Vagina (tissue), 2 donors: ENCODE measurements around the gene BRD3OS. TPM values are rescaled to one million over a fixed set of nuclear protein-coding genes. Genes with fewer than 3 reads are reported as not detected.

Experiments
- DNase-seq, 2 donors: peaks; one replicate each; pipeline ENCODE4 v3.0.0-alpha.2; 2017; ENCODE audit errors: extremely low spot score in 2 of 2
- H3K27ac ChIP-seq: fragments of 200-600 bp; sonication (generic); one replicate; pipeline ENCODE4 v1.5.1; 2019
- H3K27me3 ChIP-seq: fragments of 200-600 bp; sonication (generic); one replicate; pipeline ENCODE4 v1.5.1; 2019
- H3K36me3 ChIP-seq, 2 donors: fragments of 200-600 bp; sonication (generic); one replicate each; pipeline ENCODE4 v1.5.1; 2017 to 2019
- H3K4me1 ChIP-seq: fragments of 200-600 bp; sonication (generic); one replicate; pipeline ENCODE4 v1.5.1; 2019
- H3K4me3 ChIP-seq, 2 donors: fragments of 200-600 bp; sonication (generic); 1 replicate in 1 of 2; 2 replicates in 1 of 2; pipeline ENCODE4 v1.5.1; 2016 to 2019
- H3K9me3 ChIP-seq: fragments of 200-600 bp; sonication (generic); one replicate; pipeline ENCODE4 v1.5.1; 2019
- POLR2A ChIP-seq, 2 donors: fragments of 450-650 bp; IDR thresholded peaks; one replicate each; pipeline ENCODE4 v1.6.1; 2017; ENCODE audit warnings: antibody characterized with exemption in 2 of 2, mild to moderate bottlenecking in 2 of 2, moderate library complexity in 2 of 2
- POLR2AphosphoS5 ChIP-seq, 2 donors: sonication (generic); formaldehyde crosslinking; IDR thresholded peaks; one replicate each; pipeline ENCODE4 v1.9.0; 2017; ENCODE audit warnings: antibody characterized with exemption in 2 of 2, mild to moderate bottlenecking in 2 of 2, low read depth in 1 of 2; ENCODE audit not compliant: insufficient read depth in 1 of 2
- intact Hi-C: fragments of 100-400 bp; cut with DNase I; formaldehyde crosslinking; loops from one replicate; pipeline ENCODE4 v1.15.1; 2023
- total RNA-seq: library from RNA; depleted of rRNA; stranded (reverse); fragments of >200 nt; gene quantifications from one replicate; pipeline ENCODE4 v1.2.3, GENCODE V29; 2016
- TF ChIP-seq, protein P1 (sequence below), 3 experiments: fragments of 450-650 bp in 2 of 3; fragments of 200-600 bp in 1 of 3; sonication (generic) in 1 of 3; IDR thresholded peaks; one replicate each; pipeline ENCODE4 v1.5.1; 2017 to 2019; ENCODE audit warnings: antibody characterized with exemption in 3 of 3, mild to moderate bottlenecking in 2 of 3, moderate library complexity in 2 of 3

BRD3OS gene
- total RNA-seq, 1 donor from 2014 or later: 13.0 TPM

DNA sequence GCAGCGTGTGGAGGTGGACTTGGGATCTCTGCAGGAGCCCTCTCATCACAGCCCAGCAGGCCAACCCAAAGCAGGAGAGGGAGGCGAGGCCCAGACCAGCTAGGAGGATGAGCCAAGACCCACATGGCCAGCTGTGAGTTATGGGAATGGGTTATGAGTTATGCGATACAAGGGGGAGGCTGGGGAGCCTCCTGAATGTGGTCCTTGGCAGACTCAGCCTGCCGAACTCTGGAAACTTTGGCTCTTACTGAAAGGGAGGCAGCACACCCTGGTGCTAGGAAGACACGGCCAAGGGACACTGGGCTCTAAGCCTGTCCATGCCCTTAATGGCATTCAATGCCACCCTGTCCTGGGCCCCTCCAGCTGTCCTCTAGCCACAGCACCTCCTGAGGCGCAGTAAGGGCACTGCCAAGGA lies 25.4 kb upstream of the BRD3OS start:
- H3K27ac ChIP-seq: no peak overlapping the region
- TF ChIP-seq, protein P1, sequence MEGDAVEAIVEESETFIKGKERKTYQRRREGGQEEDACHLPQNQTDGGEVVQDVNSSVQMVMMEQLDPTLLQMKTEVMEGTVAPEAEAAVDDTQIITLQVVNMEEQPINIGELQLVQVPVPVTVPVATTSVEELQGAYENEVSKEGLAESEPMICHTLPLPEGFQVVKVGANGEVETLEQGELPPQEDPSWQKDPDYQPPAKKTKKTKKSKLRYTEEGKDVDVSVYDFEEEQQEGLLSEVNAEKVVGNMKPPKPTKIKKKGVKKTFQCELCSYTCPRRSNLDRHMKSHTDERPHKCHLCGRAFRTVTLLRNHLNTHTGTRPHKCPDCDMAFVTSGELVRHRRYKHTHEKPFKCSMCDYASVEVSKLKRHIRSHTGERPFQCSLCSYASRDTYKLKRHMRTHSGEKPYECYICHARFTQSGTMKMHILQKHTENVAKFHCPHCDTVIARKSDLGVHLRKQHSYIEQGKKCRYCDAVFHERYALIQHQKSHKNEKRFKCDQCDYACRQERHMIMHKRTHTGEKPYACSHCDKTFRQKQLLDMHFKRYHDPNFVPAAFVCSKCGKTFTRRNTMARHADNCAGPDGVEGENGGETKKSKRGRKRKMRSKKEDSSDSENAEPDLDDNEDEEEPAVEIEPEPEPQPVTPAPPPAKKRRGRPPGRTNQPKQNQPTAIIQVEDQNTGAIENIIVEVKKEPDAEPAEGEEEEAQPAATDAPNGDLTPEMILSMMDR (IDR thresholded peaks at IDR 0.05): no peak
- no peak for TF ChIP-seq POLR2A (IDR thresholded peaks at IDR 0.05)
- TF ChIP-seq POLR2AphosphoS5 (IDR thresholded peaks at IDR 0.05; ENCODE audit: insufficient read depth in 1 of 2, low read depth in 1 of 2): no peak
- no peaks in the 10 kb centered on the region for H3K36me3 ChIP-seq
- H3K9me3 ChIP-seq: no peaks in the 10 kb centered on the region
- H3K27me3 ChIP-seq: no peaks in the 10 kb centered on the region
- H3K4me1 ChIP-seq: no peaks in the 10 kb centered on the region
- intact Hi-C loops: no loop called here
- H3K4me3 ChIP-seq: no peak overlapping the region
- no peak for DNase-seq

DNA sequence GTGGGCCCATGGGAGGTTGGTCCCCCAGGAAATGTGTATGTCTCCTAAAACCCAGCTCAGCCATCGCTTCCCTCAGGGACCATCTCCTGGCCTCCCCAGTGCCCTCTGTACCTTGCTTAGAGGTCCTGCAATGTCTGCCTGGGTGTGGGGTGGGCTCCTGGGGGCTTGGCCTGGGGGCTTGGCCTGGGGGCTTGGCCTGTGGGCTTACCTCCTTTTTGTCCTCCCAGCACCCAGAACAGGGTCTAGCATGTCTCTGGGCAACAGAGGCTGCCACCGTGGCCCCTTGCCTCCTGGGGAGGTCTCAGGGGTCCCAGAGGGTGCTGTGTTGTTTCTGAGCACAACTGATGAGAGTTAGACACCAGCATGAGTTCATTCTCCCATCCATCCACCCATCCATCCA lies 22.5 kb upstream of the BRD3OS start:
- Histone ChIP-seq H3K4me3 (no peak overlapping the region), H3K27me3 (no peaks in the 10 kb centered on the region), H3K9me3 (no peaks in the 10 kb centered on the region), H3K27ac (no peak overlapping the region), H3K36me3 (no peaks in the 10 kb centered on the region), H3K4me1 (no peaks in the 10 kb centered on the region)
- no peak for TF ChIP-seq POLR2AphosphoS5 (IDR thresholded peaks at IDR 0.05; ENCODE audit: insufficient read depth in 1 of 2, low read depth in 1 of 2)
- TF ChIP-seq POLR2A (IDR thresholded peaks at IDR 0.05): no peak
- TF ChIP-seq, protein P1 (IDR thresholded peaks at IDR 0.05): no peak
- no peak for DNase-seq
- intact Hi-C loops: no loop called here

DNA sequence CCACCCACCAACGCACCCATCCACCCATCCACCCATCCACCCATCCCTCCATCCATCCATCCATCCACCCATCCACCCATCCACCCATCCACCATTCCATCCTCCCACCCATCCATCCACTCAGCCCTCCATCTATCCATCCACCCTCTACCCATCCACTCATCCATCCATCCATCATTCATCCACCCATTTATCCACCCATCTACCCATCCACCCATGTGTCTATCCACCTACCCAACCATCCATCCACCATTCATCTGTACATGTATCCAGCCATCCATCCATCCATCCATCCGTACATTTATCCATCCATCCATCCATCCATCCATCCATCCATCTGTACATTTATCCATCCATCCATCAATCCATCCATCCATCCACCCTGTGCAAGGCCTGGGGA lies 22.0 kb upstream of the BRD3OS start:
- Histone ChIP-seq H3K9me3 (no peaks in the 10 kb centered on the region), H3K27me3 (no peaks in the 10 kb centered on the region), H3K36me3 (no peaks in the 10 kb centered on the region), H3K4me1 (no peaks in the 10 kb centered on the region), H3K27ac (no peak overlapping the region), H3K4me3 (no peak overlapping the region)
- DNase-seq: no peak
- TF ChIP-seq, protein P1 (IDR thresholded peaks at IDR 0.05): no peak
- no peak for TF ChIP-seq POLR2AphosphoS5 (IDR thresholded peaks at IDR 0.05; ENCODE audit: insufficient read depth in 1 of 2, low read depth in 1 of 2)
- TF ChIP-seq POLR2A (IDR thresholded peaks at IDR 0.05): no peak
- intact Hi-C loops: no loop called here

DNA sequence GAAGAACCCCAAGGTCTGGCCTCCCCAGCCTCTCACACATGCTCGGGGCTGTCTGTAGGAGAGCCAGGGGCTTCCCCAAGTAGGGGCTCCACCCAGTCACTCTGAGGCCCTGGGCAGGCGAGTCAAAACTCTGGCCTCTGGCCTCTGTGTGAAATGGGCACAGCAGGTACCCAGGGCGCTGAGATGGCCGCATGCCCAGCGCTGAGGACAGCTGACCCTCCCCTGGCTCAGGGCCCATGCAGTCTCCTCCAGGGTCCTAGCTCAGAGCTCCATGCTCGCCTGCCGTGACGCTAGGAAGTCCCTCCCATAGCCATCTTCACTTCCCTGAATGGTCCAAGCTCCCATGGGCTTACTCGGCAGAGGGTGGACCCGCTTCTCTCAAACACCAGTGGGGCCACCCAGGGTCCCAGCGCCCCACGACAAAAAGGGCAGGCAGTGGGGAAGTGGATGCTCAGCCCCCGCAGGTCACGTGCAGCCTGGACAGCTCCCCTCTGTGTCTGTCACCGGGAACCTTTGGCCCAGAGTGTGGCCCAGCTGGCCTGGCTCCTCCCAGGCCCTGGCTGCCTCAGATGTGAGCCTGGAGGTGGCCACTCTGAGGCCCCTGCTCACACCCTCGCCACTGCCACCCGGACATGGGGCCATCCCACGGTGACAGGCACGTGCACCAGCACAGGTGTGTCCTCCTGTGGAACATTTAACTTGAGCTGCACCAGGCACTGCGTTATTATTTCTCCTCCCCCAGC lies 21.0 kb upstream of the BRD3OS start:
- Histone ChIP-seq H3K4me1 (no peaks in the 10 kb centered on the region), H3K27me3 (no peaks in the 10 kb centered on the region), H3K4me3 (no peak overlapping the region), H3K9me3 (no peaks in the 10 kb centered on the region), H3K36me3 (no peaks in the 10 kb centered on the region), H3K27ac (no peak overlapping the region)
- no peak for DNase-seq
- intact Hi-C loops: no loop called here
- TF ChIP-seq POLR2A (IDR thresholded peaks at IDR 0.05): no peak
- TF ChIP-seq POLR2AphosphoS5 (IDR thresholded peaks at IDR 0.05; ENCODE audit: insufficient read depth in 1 of 2, low read depth in 1 of 2): no peak
- TF ChIP-seq, protein P1 (IDR thresholded peaks at IDR 0.05): no peak

DNA sequence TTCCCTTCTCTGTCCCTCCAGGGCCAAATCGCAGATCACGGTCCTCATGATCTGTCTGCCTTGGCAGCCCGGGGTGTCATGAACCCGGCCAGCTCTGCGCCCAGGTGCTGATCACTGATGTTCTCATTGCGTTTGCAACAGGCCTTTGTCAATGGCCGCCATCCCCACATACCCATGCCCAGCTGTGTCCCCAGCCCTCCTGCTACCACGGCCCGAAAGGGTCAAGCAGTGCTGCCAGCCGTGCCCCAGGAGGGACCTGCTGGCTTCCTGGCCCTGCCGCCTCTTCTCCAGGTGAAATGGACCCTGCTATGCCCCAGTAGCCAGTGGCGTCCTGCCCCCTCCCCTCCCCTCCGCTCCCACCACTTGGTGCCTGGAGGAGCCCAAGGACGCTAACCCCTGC lies 20.4 kb upstream of the BRD3OS start:
- Histone ChIP-seq H3K36me3 (no peaks in the 10 kb centered on the region), H3K4me1 (no peaks in the 10 kb centered on the region), H3K27ac (no peak overlapping the region), H3K4me3 (no peak overlapping the region), H3K27me3 (no peaks in the 10 kb centered on the region), H3K9me3 (no peaks in the 10 kb centered on the region)
- DNase-seq: no peak
- TF ChIP-seq POLR2A (IDR thresholded peaks at IDR 0.05): no peak
- TF ChIP-seq, protein P1 (IDR thresholded peaks at IDR 0.05): no peak
- TF ChIP-seq POLR2AphosphoS5 (IDR thresholded peaks at IDR 0.05; ENCODE audit: insufficient read depth in 1 of 2, low read depth in 1 of 2): no peak
- intact Hi-C loops: no loop called here
